PFSK-1 (cell line): ENCODE data around the gene YIF1A.

Source experiments
- FOXP2 ChIP-seq: optimal IDR thresholded peaks from 2 replicates; pipeline ENCODE3; 2011; ENCODE audit warnings: borderline replicate concordance, control low read depth, inconsistent platforms; ENCODE audit not compliant: insufficient read depth; ENCODE audit errors: extremely low read length, extremely low read depth
- POLR2AphosphoS5 ChIP-seq: IDR thresholded peaks from 2 replicates; pipeline ENCODE4 v1.6.1; 2012; ENCODE audit warnings: low read depth, mild to moderate bottlenecking, control low read depth, low read length, moderate library complexity
- SIN3A ChIP-seq: IDR thresholded peaks from 2 replicates; pipeline ENCODE4 v1.6.1; 2012; ENCODE audit warnings: mild to moderate bottlenecking, low read length, moderate library complexity, borderline replicate concordance; ENCODE audit not compliant: insufficient read depth
- TAF1 ChIP-seq: IDR thresholded peaks from 2 replicates; pipeline ENCODE4 v1.6.1; 2012; ENCODE audit warnings: low read length, control low read depth, borderline replicate concordance; ENCODE audit not compliant: insufficient read depth
- TF ChIP-seq, protein P1 (sequence below), 2 experiments: IDR thresholded peaks; 2 replicates each; pipeline versions ENCODE4 v1.6.1 to v1.8.0; 2011 to 2012; ENCODE audit warnings: low read depth in 2 of 2, low read length in 2 of 2, control low read depth in 1 of 2, inconsistent platforms in 1 of 2, mild to moderate bottlenecking in 1 of 2, moderate library complexity in 1 of 2; ENCODE audit not compliant: insufficient read depth in 1 of 2

The YIF1A gene

DNA sequence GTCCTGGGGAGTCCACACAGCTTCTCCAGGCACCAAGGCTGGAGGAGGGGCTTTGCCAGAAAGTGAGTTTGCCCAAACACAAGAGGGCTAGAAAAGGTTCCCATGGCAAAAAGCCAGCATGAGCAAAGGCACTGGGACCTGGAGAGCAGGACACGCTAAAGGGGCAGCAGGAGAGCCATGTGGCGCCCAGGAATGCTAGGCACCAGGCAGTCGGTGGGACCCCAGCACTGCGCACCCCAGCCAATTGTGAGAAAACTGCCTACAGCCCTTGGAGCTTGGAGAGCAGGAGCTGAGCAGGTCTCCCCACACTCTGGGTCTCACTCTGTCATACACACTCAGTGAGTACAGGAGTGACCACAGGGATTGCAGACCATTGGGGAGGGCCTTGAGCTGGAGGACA lies 25.7 kb downstream of the YIF1A start:
- TF ChIP-seq POLR2AphosphoS5, result no peak
- TF ChIP-seq TAF1, result no peak
- no peak for TF ChIP-seq SIN3A
- TF ChIP-seq FOXP2, result no peak
- TF ChIP-seq, protein P1, sequence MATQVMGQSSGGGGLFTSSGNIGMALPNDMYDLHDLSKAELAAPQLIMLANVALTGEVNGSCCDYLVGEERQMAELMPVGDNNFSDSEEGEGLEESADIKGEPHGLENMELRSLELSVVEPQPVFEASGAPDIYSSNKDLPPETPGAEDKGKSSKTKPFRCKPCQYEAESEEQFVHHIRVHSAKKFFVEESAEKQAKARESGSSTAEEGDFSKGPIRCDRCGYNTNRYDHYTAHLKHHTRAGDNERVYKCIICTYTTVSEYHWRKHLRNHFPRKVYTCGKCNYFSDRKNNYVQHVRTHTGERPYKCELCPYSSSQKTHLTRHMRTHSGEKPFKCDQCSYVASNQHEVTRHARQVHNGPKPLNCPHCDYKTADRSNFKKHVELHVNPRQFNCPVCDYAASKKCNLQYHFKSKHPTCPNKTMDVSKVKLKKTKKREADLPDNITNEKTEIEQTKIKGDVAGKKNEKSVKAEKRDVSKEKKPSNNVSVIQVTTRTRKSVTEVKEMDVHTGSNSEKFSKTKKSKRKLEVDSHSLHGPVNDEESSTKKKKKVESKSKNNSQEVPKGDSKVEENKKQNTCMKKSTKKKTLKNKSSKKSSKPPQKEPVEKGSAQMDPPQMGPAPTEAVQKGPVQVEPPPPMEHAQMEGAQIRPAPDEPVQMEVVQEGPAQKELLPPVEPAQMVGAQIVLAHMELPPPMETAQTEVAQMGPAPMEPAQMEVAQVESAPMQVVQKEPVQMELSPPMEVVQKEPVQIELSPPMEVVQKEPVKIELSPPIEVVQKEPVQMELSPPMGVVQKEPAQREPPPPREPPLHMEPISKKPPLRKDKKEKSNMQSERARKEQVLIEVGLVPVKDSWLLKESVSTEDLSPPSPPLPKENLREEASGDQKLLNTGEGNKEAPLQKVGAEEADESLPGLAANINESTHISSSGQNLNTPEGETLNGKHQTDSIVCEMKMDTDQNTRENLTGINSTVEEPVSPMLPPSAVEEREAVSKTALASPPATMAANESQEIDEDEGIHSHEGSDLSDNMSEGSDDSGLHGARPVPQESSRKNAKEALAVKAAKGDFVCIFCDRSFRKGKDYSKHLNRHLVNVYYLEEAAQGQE (IDR thresholded peaks at IDR 0.05; ENCODE audit: insufficient read depth in 1 of 2, low read depth in 2 of 2, low read length in 2 of 2), result no peak

DNA sequence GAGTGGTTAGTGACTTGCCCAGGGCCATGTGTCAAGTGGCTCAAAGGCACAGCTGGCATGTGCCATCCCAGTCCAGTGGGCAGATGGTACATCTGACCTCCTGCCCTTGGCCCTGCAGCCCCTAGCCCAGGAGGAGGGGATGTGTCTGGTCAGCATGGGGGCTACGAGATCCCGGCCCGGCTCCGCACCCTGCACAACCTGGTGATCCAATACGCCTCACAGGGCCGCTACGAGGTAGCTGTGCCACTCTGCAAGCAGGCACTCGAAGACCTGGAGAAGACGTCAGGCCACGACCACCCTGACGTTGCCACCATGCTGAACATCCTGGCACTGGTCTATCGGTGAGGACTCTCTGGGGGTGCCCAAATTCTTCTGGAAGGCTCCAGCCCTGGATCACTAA lies 26.2 kb downstream of the YIF1A start:
- TF ChIP-seq TAF1 (no peak), SIN3A (no peak), FOXP2 (no peak), POLR2AphosphoS5 (no peak; the same call in 1 of the 2 replicates)
- TF ChIP-seq, protein P1 (IDR thresholded peaks at IDR 0.05; ENCODE audit: insufficient read depth in 1 of 2, low read depth in 2 of 2, low read length in 2 of 2), result no peak

DNA sequence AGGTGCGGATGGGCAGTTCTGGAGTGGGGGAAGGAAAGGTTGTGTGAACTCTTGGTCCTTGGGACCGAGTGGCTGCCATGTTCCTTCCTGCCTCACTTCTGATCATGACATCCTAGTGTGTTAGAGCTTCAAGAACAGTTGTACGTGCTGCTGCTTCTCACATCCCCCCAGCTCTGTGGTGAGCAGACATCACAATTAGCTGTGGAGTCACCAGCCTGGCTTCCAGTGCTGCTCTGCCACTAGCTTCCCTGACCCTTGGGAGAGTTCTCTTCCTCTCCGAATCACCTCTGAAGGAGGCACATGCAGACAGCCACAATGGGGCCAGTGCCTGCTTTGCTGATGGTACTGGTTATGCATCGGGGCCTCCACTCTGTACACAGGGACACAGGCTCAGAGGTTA lies 26.8 kb downstream of the YIF1A start:
- TF ChIP-seq TAF1 (no peak), SIN3A (no peak), FOXP2 (no peak), POLR2AphosphoS5 (no peak)
- TF ChIP-seq, protein P1 (IDR thresholded peaks at IDR 0.05; ENCODE audit: insufficient read depth in 1 of 2, low read depth in 2 of 2, low read length in 2 of 2), result no peak

DNA sequence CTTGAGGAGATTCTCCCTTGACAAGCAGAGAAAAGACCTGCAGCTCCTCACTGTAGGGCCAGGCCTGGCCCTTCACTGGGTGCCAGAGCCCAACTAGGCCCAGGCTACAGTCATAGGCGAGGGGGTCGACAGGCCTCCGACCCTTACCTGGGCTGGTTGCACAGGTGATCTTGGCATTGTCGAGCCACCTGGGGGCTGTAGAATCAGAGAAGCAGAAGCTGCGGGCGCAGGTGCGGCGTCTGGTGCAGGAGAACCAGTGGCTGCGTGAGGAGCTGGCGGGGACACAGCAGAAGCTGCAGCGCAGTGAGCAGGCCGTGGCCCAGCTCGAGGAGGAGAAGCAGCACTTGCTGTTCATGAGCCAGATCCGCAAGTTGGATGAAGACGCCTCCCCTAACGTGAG lies 27.4 kb downstream of the YIF1A start:
- TF ChIP-seq, protein P1 (IDR thresholded peaks at IDR 0.05; ENCODE audit: insufficient read depth in 1 of 2, low read depth in 2 of 2, low read length in 2 of 2), result no peak
- no peak for TF ChIP-seq POLR2AphosphoS5
- TF ChIP-seq FOXP2, result no peak
- TF ChIP-seq TAF1, result no peak
- no peak for TF ChIP-seq SIN3A

DNA sequence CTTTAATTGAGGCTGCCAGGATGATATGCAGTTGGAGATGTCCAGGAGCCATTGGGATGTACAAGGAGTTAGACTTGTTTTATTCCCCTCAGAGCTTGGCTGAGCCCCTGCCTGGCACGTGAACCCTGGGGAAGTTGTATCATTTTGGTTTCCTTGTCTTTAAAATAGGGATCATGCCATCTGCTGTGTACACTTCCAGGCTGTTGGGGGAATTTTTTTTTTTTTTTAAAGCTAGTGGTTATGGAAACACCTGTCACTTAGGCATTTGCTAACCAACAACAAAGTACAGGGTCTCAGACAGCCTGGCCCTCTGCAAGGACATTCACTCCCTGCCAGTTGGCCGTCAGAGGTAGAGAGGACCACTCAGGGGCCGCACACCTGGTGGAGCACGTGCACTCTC lies 29.0 kb downstream of the YIF1A start:
- TF ChIP-seq SIN3A (no peak), TAF1 (no peak), POLR2AphosphoS5 (no peak)
- TF ChIP-seq, protein P1 (IDR thresholded peaks at IDR 0.05; ENCODE audit: insufficient read depth in 1 of 2, low read depth in 2 of 2, low read length in 2 of 2), result no peak
